ENCODE measurements around the gene ARAP3.

DNA sequence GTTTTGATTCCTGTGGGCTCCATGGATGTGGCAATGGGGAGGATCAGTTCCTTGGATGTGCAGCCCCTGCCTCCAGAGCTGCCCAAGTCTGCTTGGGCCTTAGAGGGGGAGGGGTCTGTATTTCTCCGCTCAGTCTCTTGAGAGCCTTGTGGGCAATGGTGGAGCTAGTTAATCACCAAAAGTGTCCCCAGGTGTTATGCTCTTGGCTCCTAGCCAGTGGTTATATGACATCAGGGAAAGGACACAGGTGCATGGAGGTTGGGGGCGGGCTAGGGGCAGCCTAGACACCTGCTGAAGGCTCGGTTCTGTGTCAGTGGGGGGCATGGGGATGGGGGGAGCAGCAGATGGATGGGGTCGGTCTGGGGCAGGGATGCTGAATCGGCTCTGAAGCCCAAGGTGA, 12.4 kb upstream of the ARAP3 start:
- TF ChIP-seq CTCF (IDR thresholded peaks at IDR 0.05) = no peak
- TF ChIP-seq POLR2A (IDR thresholded peaks at IDR 0.05) = no peak

Data from body of pancreas (tissue), 4 donors.